Activated CD4-positive, alpha-beta T cell treated with anti-CD3 and anti-CD28 coated beads, Interleukin-2, amount 50 U/mL, for 1 hour (primary cell): Measurements from ENCODE around the gene WRNIP1.

Source experiments
- DNase-seq: peaks from one replicate; pipeline ENCODE4 v3.0.0-alpha.2; 2020

WRNIP1 gene

DNA sequence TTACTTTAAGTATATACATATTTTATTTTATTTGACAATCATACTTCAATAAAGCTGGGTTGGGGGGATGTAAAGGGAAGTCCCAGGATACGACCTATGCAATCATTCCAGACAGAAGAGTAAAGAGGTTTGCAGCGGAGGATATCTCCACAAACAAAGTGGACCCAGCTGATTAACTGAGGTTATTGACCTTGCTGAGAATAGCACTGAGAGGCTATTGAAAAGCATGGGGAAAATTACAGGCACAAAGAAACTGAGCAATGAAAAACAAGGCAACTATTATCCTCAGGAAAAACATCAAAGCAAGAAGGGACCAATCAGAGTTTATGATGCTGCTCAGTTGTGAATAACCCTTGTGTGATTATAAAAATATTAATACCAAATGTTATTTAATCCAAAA lies 43.8 kb downstream of the WRNIP1 start:
- DNase-seq: no peak

DNA sequence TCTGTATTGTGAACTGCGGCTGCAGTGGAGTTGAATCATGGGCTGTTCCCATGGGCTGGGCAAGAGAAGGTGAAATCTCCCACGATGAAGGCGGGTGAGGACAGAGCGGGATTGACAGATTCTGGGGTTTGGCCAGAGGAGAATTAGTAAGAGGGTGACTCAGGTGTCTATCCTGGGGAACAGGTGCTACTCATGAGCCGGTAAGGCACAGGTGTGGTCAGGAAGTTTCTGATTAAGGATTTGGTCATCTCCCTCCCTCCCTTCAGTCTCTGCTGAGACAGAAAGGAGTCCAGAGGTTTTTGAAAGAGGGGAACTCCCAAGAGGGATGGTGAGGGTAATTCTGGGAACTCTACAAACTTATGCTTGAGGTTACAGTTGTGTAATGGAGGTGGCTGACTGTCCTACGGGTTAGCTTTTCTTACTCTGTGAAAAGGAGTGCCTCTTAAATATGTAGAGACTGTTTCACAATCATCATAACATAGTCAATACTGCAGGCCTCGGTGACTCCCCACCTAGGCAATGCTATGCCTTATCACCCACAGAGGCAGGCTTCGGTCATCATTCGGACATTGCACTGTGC lies 45.0 kb downstream of the WRNIP1 start:
- no peak for DNase-seq

DNA sequence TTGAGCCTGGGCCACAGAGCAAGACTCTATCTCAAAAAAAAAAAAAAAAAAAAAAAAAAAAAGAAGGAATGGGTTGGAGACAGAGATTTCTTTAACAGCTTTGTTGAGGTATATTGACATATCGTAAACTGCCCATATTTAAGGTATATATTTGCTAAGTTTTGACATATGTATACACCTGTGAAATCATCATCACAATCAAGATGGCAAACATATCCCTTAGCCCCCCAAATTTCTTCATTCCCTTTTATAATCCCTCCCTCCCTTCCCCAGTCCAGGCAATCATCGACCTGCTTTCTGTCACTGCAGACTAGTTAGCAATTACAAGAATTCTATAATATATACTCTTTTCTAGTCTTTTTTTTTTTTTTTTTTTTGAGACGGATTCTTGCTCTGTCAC lies 47.5 kb downstream of the WRNIP1 start:
- no peak for DNase-seq

DNA sequence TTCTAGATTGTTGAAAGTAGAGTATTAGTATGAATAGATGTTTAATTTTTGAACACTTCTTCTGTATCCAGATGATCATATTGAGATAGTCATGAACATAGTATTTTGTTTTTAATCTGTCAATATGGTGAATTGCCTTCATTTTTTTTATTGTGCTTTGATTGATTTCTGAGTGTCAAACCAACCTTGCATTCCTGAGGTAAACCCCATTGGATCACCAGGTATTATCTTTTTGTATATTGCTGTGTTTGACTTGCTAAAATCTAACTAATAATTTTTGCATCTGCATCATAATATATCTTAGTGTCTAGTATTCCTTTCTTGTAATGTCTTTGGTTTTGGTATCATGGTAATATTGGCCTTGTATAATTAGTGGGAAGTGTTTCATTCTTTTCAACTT lies 51.0 kb downstream of the WRNIP1 start:
- DNase-seq: no peak

DNA sequence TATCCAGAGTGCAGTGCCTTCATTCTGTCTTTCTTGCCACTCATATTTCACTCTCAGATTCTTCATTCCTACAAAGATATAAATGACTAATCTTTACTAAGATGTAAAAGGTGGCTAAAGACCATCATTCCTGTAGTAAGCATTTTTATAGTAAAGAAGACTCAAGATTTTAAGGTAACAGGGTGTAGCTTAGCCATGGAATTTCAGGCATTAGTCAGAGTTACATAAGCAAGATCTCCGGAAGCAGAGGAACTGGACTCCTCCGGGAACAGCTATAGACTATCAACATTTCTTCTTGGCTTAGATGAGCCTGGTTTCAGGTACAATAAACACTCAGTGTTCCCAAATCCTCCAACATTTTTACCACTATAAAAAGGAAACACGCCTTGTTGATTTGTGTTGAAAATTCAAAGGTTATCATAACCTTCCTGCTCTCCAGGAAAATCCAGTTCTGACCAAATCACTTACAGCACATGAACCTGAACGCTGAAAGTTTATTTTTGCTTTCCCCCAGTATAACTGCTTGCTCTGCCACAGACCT lies 52.8 kb downstream of the WRNIP1 start:
- DNase-seq: no peak

DNA sequence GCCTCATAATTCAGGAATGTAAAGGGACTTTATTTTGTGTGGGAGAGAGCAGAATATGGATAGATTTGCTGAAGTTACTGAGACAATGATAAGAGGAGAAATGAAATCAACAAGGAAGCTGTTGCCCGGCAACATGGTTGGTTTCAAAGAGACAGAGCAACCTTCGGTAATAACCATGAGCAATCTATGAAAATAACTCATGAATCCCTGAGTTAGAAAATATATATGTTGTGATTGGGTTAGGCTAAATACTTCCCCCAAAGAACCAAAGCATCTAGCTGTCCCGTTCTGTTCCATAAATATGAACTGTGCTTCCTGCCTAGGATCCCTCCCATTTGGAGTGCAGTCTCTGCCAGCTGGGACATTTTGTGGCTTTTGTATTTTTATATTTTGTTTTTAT lies 53.4 kb downstream of the WRNIP1 start:
- no peak for DNase-seq

DNA sequence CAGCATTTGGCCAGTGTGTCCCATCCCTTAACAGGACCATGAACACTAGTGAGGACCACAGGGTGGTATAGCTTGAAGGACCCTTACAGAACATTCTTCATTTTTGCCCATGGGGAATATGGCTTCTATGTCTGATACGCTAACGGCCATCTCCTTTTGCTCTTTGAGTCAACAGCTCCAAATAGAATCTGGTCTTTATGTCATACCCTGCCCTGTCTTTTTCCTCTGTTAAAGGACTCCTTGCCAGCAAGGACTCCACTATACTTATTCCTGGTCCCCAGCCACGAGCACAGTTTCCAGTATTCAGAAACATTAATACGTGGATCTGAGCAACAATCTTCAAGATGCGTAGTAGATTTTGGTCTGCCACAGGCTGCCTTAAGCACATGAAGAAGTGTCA lies 53.9 kb downstream of the WRNIP1 start:
- DNase-seq: no peak

DNA sequence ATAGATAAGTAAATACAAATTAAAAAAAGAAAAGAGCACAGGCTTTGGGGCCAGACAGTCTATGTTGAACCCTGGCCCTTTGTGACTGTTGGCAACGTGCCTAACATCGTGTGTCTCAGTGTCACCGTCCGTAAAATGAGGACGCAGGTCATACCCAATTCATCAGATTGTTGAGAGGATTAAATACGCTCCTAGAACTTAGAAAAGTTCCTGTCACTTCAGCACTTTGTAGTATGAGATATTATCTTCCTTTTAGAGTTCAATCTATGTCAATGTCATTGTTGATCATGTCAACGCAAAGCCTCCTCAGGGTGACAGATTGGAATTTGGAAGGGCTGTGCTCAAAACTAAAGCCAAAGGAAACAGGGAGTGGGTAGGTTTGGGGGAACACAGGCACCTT lies 54.8 kb downstream of the WRNIP1 start:
- no peak for DNase-seq

DNA sequence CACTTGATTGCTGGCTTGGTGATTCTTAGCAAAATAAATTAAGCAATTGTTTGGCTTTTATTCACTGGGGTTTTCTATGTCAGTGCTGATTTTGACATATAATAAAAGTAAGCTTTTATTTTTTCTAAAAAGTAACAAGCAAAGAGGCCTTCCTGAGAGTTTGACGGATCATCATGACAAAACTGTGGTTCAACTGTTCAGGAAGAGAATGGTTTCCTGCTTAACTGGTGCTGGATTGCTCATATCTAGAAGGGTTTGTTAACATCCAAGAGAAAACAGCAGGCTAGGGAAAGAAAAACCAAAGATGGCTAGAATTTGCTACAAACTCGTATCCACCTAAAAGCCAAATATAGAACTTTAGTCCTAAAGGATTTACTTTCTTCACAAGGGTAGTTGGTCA lies 55.2 kb downstream of the WRNIP1 start:
- DNase-seq: no peak

DNA sequence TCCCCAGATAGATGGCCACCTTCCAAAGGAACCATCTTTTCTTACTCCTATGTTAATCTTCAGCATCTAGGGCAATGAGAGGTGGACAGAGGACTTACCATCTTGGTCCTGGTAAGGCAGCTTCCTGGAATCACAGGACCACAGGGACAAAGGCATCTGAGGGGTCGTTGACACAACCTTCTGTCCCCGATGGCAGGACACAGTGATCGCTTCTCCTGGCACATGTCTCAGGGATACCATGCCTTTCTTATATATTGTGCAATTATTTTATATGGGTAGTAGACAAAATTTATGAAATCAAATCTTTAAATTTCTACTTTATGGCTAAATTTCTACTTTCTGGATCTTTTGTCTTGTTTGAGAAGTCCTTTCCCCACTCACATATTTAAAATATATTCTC lies 56.4 kb downstream of the WRNIP1 start:
- DNase-seq: no peak

DNA sequence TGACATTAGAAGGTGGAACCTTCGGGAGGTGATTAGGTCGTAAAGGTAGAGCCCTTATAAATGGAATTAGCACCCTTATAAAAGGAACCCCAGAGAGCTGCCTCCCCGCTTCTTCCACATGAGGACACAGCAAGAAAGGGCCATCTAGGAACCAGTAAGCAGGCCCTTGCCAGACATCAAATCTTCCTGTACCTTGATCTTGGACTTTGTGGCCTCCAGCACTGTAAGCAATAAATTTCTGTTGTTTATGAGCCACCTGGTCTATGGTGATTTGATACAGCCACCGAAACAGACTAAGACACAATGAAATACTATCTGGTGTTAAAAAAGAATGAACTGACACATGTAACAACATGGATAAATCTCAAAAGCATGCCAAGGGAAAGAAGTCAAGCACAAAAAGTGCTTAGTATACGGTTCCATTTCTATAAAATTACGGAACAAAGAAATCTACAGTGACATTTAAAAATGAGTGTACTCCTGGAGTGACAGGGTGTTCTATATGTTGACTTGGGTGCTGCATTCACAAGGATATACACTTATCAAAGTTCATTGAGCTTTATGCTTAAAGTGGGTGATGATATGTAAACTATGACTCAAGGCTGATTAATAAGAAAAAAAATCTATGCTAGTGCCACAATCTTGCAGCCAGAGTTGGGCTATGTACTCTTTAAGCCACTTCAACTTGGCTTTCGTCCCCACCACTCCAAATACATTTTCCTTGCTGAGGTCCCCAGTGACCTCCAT lies 58.1 kb downstream of the WRNIP1 start:
- no peak for DNase-seq

DNA sequence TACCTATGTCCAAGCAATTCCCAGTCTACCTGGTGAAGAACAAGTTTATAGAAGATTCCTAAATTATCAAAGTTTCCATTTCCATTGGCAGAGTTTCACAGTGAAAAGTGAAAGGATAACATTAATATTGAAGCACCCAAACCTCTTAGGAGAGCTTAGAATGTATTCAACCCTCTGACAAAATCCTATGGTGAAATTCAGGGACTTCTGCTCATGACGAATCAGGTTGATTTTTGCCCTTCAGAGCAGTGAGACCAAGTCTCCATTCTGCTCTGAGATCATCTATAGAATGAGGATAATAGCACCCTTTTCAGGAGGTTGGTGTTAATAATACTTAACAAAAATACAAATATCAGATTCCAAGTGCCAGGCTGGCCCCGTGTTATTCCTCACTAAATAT lies 60.9 kb downstream of the WRNIP1 start:
- DNase-seq: no peak

DNA sequence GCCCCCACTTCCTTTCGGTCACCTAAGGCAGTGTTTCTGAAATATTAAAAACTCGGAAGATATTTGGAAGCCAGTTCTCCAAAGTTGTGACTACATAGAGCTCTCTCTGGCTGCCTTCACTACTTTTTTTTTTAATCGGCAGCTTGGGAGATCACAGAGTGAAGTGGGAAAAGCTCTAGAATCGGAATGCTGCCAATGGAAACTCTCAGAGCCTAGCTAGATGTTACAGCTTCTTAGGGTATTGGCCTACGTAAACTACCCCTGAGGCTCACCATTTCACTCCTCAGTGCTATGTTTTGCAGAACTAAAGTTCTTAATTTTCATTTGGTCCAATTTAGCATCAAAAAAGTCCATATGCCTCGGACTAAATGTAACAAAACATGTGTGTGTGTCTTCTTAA lies 61.9 kb downstream of the WRNIP1 start:
- no peak for DNase-seq

DNA sequence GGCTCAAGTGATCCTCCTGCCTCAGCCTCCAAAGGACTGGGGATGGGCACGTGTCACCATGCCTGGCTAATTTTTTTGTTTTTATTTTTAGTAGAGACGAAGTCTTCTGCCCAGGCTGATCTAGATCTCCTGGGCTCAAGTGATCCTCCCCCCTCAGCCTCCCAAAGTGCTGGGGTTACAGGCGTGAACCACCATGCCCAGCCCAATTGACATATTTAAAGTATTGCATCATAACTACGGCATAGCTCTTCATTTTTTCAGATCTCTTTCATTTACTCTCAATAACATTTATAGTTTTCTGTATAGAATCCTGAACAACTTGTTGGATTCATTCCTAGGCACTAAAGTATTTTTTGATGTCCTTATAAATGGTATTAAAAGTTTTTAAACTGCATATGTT lies 63.4 kb downstream of the WRNIP1 start:
- DNase-seq: no peak

DNA sequence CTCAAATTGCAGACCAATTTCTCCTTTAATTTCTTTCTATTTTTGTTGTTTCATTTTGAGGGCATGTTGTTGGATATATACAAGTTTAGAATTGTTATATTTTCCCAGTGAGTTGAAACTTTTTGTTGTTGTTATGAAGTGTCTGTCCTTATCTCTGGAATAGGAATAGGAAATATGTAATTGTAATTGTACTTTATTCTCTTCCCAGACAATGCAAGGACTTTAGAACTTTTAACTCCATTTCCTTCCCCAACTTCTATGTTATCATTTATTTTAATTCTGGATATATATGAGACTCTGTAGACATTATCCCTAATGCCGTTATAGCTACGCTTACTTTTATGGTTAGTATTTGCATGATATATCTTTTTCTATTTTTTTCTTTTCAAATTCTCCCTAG lies 64.1 kb downstream of the WRNIP1 start:
- no peak for DNase-seq

DNA sequence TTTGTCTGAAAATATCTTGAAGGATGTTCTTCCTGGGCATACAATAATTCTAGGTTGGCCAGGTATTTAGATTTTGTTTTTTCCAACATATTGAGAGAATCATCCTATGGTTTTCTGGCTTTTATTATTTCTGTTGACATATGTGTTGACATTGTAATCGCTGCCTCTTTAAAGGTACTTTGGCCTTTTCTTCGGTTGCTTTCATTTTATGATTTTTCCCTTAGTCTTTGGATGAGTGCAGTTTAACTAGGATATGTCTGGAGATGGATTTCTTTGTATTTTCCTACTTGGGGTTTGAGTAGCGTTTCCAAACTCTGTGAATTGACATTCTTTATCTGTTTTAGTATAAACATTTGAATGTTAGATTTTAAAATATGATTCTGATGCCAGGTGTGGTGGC lies 65.0 kb downstream of the WRNIP1 start:
- DNase-seq: no peak

DNA sequence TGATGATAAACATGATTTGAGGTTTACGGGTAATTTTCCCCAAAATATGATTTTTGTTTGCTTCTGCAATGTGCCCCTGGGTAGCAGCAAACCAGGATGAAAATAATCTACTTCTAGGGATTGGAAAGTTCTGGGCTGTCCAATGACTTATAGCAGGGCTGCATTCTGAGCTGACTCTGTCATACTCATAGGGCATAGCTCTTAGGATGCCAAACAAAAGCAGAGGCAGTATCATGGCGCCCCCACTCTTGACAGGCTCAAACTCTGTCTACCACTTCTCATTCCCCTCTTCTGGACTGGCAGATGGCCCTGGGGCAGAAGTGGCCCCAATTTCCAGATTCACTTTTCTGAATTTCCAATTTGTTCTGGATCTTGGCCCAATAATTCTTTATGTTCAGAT lies 66.2 kb downstream of the WRNIP1 start:
- DNase-seq: no peak

DNA sequence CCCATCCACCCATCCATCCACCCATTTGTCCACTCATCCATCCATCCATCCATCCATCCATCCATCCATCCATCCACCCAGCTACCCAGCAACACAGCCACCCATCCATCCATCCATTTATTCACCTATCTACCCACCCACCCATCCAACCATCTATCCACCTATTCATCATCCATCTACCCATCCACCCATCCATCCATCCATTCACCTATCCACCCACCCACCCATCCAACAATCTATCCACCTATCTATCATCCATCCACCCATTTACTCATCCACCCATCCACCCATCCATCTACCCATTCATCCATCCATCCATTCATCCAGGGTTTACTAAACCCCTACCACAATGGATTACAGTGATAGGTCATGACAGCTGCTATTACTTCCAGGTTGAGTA lies 69.1 kb downstream of the WRNIP1 start:
- no peak for DNase-seq
